ENCODE results near the gene NGDN. TPM values are rescaled to one million over a fixed set of nuclear protein-coding genes. Genes with fewer than 3 reads are reported as not detected.

NGDN gene
- total RNA-seq, 2 donors from 2014 or later: 21.4 to 27.6 TPM

GRCh38 chr14:23487216-23487615, 17.7 kb downstream of the NGDN start:
- no peaks in the 10 kb centered on the region for H3K36me3 ChIP-seq

GRCh38 chr14:23492618-23493272, 23.2 kb downstream of the NGDN start:
- Histone ChIP-seq H3K27me3 (no peaks in the 10 kb centered on the region), H3K9ac (ENCODE audit: low read depth in 2 of 2, low read length in 2 of 2) (no peak overlapping the region), H3K4me3 (no peak overlapping the region), H3K9me3 (no peaks in the 10 kb centered on the region), H3K27ac (no peak overlapping the region), H3K4me1 (no peaks in the 10 kb centered on the region), H3K36me3 (no peaks in the 10 kb centered on the region)
- intact Hi-C loops (cut with DNase I): no loop called here
- no peak for TF ChIP-seq CTCF (IDR thresholded peaks at IDR 0.05)
- DNase-seq: no peak

More at GRCh38 chr14:23487216-23487615, 17.7 kb downstream of the NGDN start:
- no peaks in the 10 kb centered on the region for H3K4me1 ChIP-seq
- TF ChIP-seq CTCF (IDR thresholded peaks at IDR 0.05): no peak
- no peak overlapping the region for H3K4me3 ChIP-seq
- H3K27ac ChIP-seq: no peak overlapping the region
- no peaks in the 10 kb centered on the region for H3K9me3 ChIP-seq
- no peaks in the 10 kb centered on the region for H3K27me3 ChIP-seq
- intact Hi-C loops (cut with DNase I): no loop called here
- no peak overlapping the region for H3K9ac ChIP-seq (ENCODE audit: low read depth in 2 of 2, low read length in 2 of 2)
- DNase-seq: no peak

GRCh38 chr14:23494223-23494622, 24.7 kb downstream of the NGDN start:
- no peak for TF ChIP-seq CTCF (IDR thresholded peaks at IDR 0.05)
- no peaks in the 10 kb centered on the region for H3K27me3 ChIP-seq
- H3K4me1 ChIP-seq: no peaks in the 10 kb centered on the region
- H3K9me3 ChIP-seq: no peaks in the 10 kb centered on the region
- no peaks in the 10 kb centered on the region for H3K36me3 ChIP-seq
- no peak overlapping the region for H3K4me3 ChIP-seq
- H3K27ac ChIP-seq: no peak overlapping the region
- intact Hi-C loops (cut with DNase I): no loop called here
- H3K9ac ChIP-seq (ENCODE audit: low read depth in 2 of 2, low read length in 2 of 2): no peak overlapping the region
- no peak for DNase-seq

- H3K4me1 ChIP-seq: no peaks in the 10 kb centered on the region
- H3K9me3 ChIP-seq: no peaks in the 10 kb centered on the region
- H3K27me3 ChIP-seq: no peaks in the 10 kb centered on the region
- no peaks in the 10 kb centered on the region for H3K36me3 ChIP-seq
- intact Hi-C loops (cut with DNase I): no loop called here
- no peak for DNase-seq
- no peak overlapping the region for H3K27ac ChIP-seq
- TF ChIP-seq CTCF (IDR thresholded peaks at IDR 0.05): no peak
- no peak overlapping the region for H3K4me3 ChIP-seq
- no peak overlapping the region for H3K9ac ChIP-seq (ENCODE audit: low read depth in 2 of 2, low read length in 2 of 2)
These were observed 42.7 kb downstream of the NGDN start for GRCh38 chr14:23512156-23512555.

- intact Hi-C loops (cut with DNase I): no loop called here
- DNase-seq: no peak
These were observed 43.7 kb downstream of the NGDN start for GRCh38 chr14:23513005-23513817.

More at GRCh38 chr14:23513005-23513817, 43.7 kb downstream of the NGDN start:
- Histone ChIP-seq H3K4me1 (no peaks in the 10 kb centered on the region), H3K9me3 (no peaks in the 10 kb centered on the region), H3K4me3 (no peak overlapping the region), H3K36me3 (no peaks in the 10 kb centered on the region), H3K9ac (ENCODE audit: low read depth in 2 of 2, low read length in 2 of 2) (no peak overlapping the region), H3K27me3 (no peaks in the 10 kb centered on the region), H3K27ac (no peak overlapping the region)
- TF ChIP-seq CTCF (IDR thresholded peaks at IDR 0.05): no peak

Measured in colonic mucosa (tissue), 4 donors.